ENCODE measurements around the gene MAPK1. TPM values are rescaled to one million over a fixed set of nuclear protein-coding genes. Genes with fewer than 3 reads are reported as not detected.

Gene MAPK1
- total RNA-seq, 1 experiment from 2014 or later, result 90.3 TPM

- H3K27ac ChIP-seq (ENCODE audit: insufficient read length, low read depth, low read length), result no peak overlapping the region
- TF ChIP-seq, protein P1, sequence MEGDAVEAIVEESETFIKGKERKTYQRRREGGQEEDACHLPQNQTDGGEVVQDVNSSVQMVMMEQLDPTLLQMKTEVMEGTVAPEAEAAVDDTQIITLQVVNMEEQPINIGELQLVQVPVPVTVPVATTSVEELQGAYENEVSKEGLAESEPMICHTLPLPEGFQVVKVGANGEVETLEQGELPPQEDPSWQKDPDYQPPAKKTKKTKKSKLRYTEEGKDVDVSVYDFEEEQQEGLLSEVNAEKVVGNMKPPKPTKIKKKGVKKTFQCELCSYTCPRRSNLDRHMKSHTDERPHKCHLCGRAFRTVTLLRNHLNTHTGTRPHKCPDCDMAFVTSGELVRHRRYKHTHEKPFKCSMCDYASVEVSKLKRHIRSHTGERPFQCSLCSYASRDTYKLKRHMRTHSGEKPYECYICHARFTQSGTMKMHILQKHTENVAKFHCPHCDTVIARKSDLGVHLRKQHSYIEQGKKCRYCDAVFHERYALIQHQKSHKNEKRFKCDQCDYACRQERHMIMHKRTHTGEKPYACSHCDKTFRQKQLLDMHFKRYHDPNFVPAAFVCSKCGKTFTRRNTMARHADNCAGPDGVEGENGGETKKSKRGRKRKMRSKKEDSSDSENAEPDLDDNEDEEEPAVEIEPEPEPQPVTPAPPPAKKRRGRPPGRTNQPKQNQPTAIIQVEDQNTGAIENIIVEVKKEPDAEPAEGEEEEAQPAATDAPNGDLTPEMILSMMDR (conservative IDR thresholded peaks at IDR 0.05), result no peak
- Mint-ChIP-seq H3K36me3 (ENCODE audit: insufficient read depth in 1 of 3, low read depth in 3 of 3) (peaks cover 7 to 51% (median 41%) of the 10 kb centered on the region in 3 experiments; a peak in 6 of 7 replicates), H3K27me3 (ENCODE audit: low read depth) (no peaks in the 10 kb centered on the region), H3K27ac (no peak overlapping the region; a peak in 1 of 7 replicates), H3K4me3 (no peak overlapping the region), H3K4me1 (peaks cover 3 to 14% of the 10 kb centered on the region in 2 experiments; a peak in 3 of 4 replicates), H3K9me3 (no peaks in the 10 kb centered on the region)
- H3K18ac ChIP-seq (ENCODE audit: insufficient read length, low read depth, low read length), result no peak overlapping the region
- H2AFZ ChIP-seq (ENCODE audit: low read length), result no peak overlapping the region
- H2BK12ac ChIP-seq (ENCODE audit: insufficient read length, low read depth, low read length), result no peak overlapping the region
- H3K4me2 ChIP-seq (ENCODE audit: insufficient read depth, insufficient read length, low read length), result no peak overlapping the region
- H2AK5ac ChIP-seq (ENCODE audit: insufficient read length, low read length), result no peak overlapping the region
- DNase-seq, result no peak
- H4K8ac ChIP-seq (replicated peaks; ENCODE audit: insufficient read length, low read depth, low read length), result no peak overlapping the region
- no peak overlapping the region for H3K9ac ChIP-seq (ENCODE audit: extremely low read depth, insufficient read length, low read length)
- H3K4me1 ChIP-seq (ENCODE audit: insufficient read depth, low read length), result 0 out of 2 replicates have a peak, but pooled peaks cover 2% of the 10 kb centered on the region
- H4K5ac ChIP-seq (ENCODE audit: insufficient read length, low read depth, low read length), result no peak overlapping the region
- no peaks in the 10 kb centered on the region for H4K20me1 ChIP-seq (ENCODE audit: control insufficient read depth, insufficient read depth, insufficient read length)
- H2BK15ac ChIP-seq (ENCODE audit: low read depth, low read length), result no peak overlapping the region
- no peaks in the 10 kb centered on the region for H3K79me2 ChIP-seq (ENCODE audit: insufficient read depth, low read length)
- no peaks in the 10 kb centered on the region for H3K23me2 ChIP-seq (ENCODE audit: insufficient read length, low read depth, low read length, poor library complexity, severe bottlenecking)
- no peak overlapping the region for H3K56ac ChIP-seq (ENCODE audit: insufficient read length, low read depth, low read length)
- no peaks in the 10 kb centered on the region for H3K79me1 ChIP-seq (ENCODE audit: insufficient read depth, low read depth, low read length, poor library complexity, severe bottlenecking)
- no peak overlapping the region for H2BK5ac ChIP-seq (ENCODE audit: insufficient read length, low read length)
- no peaks in the 10 kb centered on the region for H3K27me3 ChIP-seq (ENCODE audit: insufficient read depth, low read length)
- no peak overlapping the region for H3K4ac ChIP-seq (ENCODE audit: low read depth, low read length)
- no CpG with 5 or more reads among the region's 8 CpGs for WGBS (ENCODE audit: extremely low coverage, insufficient read length, low lambda C conversion rate)
- no peak overlapping the region for H3K23ac ChIP-seq (ENCODE audit: insufficient read length, low read depth, low read length)
- no peak overlapping the region for H4K91ac ChIP-seq (ENCODE audit: insufficient read length, low read depth, low read length)
- H2BK120ac ChIP-seq (ENCODE audit: low read depth, low read length, poor library complexity, severe bottlenecking), result no peak overlapping the region
- H3K9me3 ChIP-seq (ENCODE audit: control insufficient read depth, low read depth, low read length), result no peaks in the 10 kb centered on the region
- H3T11ph ChIP-seq (ENCODE audit: low read length), result no peak overlapping the region
- H3K14ac ChIP-seq (ENCODE audit: insufficient read depth, low read length), result no peak overlapping the region
- H2BK20ac ChIP-seq (ENCODE audit: low read depth, low read length, poor library complexity, severe bottlenecking), result no peak overlapping the region
These were observed 107.6 kb downstream of the MAPK1 start for GRCh38 chr22:21759646-21760376.

Data from H9 (cell line).